HG03039 (cell line): Measurements from ENCODE around the gene FAM133A.

Source experiments
- ATAC-seq: cut with Tn5 transposase; IDR thresholded peaks from one replicate; pipeline ENCODE4 v1.9.1; 2021; ENCODE audit warnings: mild to moderate bottlenecking, moderate library complexity; ENCODE audit not compliant: unreplicated experiment

The FAM133A gene

DNA sequence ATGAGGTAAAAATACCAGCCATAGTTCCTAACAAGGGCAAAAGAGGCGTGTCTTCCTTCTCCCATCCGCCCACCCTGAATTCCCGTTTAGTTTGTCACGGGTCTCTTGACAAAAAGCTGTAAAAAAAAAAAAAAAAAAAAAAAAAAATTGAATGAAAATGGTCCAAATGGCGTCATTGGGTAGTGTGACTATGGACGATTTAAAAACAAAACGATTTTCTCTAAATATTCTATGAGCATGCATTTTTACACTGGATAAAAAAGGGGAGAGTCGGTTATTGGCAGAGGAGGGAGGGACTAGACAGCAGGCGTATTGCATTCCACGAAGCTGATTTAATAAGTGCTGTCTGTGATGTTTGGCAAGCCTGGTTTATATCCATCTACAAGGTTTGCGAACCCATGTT is at the start of gene FAM133A:
FAM133A (plus strand) TSS at position 338 of the 403 bp plus-strand sequence. CDS start 35,214 bp downstream, outside the sequence.
- ATAC-seq, result no peak

GRCh38 chrX:93637591-93637990 is 36.4 kb upstream of the FAM133A start:
- ATAC-seq, result no peak

GRCh38 chrX:93649381-93649780 is 24.6 kb upstream of the FAM133A start:
- ATAC-seq, result no peak

DNA sequence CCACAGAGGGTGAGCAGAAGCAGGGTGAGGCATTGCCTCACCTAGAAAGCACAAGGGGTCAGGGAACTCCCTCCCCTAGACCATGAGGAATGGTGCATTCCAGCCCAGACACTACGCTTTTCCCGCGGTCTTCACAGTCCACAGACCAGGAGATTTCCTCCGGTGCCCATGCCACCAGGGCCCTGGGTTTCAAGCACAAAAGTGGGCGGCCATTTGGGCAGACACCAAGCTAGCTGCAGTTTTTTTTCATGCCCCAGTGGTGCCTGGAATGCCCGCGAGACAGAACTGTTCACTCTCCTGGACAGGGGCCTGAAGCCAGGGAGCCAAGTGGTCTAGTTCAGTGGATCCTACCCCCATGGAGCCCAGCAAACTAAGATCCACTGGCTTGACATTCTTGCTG is 13.4 kb upstream of the FAM133A start:
- ATAC-seq, result no peak

DNA sequence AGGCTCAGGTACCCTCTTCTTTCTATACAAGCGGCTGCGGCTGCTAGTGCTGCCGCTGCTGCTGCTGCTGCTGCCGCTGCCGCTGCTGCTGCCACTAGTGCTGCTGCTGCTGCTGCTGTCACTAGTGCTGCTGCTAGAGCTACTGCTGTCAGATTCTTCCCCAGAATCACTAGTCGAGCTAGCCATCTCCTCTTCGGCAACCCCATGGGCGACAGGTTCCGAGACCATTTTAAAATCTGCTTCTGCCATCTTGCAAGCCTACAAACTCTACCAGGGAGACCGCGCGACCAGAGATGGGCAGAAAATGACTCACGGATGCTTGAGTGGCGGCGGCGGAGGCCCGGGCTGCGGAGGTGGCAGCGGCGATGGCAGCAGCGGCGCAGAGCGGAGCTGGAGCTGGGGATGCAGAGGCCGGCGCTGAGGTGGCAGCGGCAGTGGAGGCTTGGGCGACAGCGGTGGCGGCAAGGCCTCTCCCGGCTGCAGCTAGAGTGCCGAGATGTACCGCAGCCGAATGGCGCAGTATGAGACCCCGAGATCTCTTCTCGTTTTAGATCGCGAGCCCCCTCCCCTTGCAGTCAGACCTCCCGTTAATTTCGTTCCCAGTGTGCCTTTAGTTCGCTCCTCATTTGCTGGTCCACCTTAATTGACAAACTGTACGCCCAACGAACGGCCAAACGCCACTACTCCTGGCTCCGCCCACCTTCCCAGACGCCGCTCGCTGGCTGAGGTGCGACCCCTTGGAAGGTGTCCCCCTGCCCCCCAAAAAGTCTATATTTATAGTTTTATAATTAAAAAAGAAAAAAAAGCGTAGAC is 744 bp upstream of the FAM133A start, which contains the start of gene NAP1L3:
NAP1L3 (minus strand) TSS at position 523 of the 813 bp plus-strand sequence; CDS start at position 249, 274 bp downstream.
- peak; percentile 62 for ATAC-seq

GRCh38 chrX:93695981-93696380 is 22.0 kb downstream of the FAM133A start:
- ATAC-seq, result no peak

DNA sequence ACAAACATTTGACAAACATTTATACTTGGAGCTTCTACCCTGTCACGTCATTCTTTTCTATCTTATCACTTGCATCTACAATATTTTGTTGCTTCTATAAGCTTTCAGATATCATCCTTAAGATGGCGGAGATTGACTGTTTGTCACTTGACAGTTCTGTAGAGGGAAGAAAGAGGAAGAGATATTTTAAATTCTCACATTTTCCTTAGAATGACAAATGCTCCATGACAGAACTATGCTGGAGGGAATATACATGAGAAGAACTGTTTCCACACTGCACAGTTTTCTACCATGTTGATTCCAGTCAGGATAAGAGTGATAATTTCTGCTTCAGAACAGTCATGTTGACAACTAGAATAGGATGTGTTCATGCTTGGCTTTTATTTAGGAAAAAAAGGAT is 29.7 kb downstream of the FAM133A start:
- ATAC-seq, result no peak

DNA sequence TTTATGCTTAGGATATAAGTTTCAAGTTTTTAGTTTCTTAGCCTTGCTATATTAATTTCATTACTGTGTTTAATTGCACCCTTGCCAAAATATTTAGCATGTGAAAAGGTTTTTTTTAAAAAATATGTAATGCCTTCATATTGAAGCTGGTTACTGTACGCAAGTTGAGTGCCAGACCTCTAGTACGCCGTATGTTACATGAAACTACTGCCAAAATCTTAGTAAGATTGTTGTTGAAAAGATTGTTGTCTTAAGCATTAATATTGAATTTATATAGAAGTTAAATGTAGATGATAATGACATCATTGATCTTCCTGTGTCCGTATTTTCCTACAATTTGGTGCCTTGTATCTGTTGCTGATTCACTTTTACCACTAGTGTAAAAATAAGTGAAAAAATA is 37.1 kb downstream of the FAM133A start:
- no peak for ATAC-seq

DNA sequence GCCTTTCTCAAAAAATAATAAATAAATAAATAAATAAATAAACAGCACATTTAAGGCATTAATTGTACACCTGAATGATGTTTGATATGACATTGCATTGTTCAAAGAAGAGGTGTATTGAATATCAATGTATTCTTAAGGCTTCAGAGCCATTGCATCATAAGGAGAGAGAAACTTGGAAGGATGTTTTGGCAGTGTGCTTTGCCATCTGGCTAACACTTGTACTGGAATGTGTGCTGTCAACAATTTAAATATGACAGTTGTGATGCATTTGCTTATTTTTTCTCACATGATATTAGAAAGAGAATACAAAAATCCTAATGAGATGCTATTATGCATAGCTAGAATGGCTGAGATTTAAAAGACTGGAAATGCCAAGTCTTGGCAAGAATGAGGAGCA is 67.8 kb downstream of the FAM133A start:
- no peak for ATAC-seq

DNA sequence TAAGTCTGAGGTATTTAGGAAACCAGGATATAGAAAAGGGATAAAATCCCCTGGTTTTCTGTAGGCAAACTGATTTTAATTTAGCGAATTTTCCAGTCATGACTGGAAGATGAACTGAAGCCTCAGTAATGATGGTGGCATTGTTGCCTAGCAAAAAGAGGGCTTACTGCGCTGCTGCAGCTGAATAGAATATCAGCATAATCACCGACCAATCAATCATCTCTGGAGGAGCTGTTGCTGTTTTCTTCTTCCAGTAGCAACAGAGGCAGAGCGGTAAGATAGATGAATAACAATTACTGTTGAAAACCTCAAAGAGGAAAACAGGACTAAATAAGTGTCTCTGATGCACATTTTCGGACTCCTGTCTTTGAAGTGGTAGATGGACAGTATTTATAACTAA is 86.2 kb downstream of the FAM133A start:
- no peak for ATAC-seq
